PFSK-1 (cell line): ENCODE data around the gene ZDHHC1.

Experiments used
- POLR2AphosphoS5 ChIP-seq: IDR thresholded peaks from 2 replicates; pipeline ENCODE4 v1.6.1; 2012; ENCODE audit warnings: low read depth, mild to moderate bottlenecking, control low read depth, low read length, moderate library complexity
- SIN3A ChIP-seq: IDR thresholded peaks from 2 replicates; pipeline ENCODE4 v1.6.1; 2012; ENCODE audit warnings: mild to moderate bottlenecking, low read length, moderate library complexity, borderline replicate concordance; ENCODE audit not compliant: insufficient read depth
- TF ChIP-seq, protein P1 (sequence below), 2 experiments: IDR thresholded peaks; 2 replicates each; pipeline versions ENCODE4 v1.6.1 to v1.8.0; 2011 to 2012; ENCODE audit warnings: low read depth in 2 of 2, low read length in 2 of 2, control low read depth in 1 of 2, inconsistent platforms in 1 of 2, mild to moderate bottlenecking in 1 of 2, moderate library complexity in 1 of 2; ENCODE audit not compliant: insufficient read depth in 1 of 2

DNA sequence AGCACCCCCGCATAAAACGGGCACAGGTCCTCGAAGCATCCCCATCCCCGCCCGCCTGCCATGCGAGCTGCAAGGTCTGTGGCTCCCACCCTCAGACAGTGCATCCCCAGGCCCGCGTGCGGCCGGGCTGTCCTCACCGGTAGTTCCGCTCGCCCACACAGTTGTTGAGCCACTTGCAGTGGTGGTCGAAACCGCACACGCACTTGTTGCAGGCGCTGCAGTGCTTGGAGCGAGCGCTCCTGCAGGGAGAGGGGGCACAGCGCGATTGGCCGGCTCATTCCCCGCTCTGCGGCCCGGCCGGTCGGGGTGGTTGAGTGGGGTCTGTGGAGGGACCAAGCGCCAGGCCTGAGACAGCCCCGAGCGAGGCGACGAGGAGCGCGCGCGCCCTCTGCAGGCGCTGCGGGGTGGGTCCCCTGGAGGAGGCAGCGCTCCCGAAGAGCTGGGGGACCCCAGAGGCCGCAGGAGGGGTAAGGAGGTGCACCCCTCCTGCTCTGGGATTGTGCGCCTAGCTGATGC is 17.0 kb downstream of the ZDHHC1 start:
- TF ChIP-seq POLR2AphosphoS5 (no peak), SIN3A (no peak)
- TF ChIP-seq, protein P1, sequence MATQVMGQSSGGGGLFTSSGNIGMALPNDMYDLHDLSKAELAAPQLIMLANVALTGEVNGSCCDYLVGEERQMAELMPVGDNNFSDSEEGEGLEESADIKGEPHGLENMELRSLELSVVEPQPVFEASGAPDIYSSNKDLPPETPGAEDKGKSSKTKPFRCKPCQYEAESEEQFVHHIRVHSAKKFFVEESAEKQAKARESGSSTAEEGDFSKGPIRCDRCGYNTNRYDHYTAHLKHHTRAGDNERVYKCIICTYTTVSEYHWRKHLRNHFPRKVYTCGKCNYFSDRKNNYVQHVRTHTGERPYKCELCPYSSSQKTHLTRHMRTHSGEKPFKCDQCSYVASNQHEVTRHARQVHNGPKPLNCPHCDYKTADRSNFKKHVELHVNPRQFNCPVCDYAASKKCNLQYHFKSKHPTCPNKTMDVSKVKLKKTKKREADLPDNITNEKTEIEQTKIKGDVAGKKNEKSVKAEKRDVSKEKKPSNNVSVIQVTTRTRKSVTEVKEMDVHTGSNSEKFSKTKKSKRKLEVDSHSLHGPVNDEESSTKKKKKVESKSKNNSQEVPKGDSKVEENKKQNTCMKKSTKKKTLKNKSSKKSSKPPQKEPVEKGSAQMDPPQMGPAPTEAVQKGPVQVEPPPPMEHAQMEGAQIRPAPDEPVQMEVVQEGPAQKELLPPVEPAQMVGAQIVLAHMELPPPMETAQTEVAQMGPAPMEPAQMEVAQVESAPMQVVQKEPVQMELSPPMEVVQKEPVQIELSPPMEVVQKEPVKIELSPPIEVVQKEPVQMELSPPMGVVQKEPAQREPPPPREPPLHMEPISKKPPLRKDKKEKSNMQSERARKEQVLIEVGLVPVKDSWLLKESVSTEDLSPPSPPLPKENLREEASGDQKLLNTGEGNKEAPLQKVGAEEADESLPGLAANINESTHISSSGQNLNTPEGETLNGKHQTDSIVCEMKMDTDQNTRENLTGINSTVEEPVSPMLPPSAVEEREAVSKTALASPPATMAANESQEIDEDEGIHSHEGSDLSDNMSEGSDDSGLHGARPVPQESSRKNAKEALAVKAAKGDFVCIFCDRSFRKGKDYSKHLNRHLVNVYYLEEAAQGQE (IDR thresholded peaks at IDR 0.05; ENCODE audit: insufficient read depth in 1 of 2, low read depth in 2 of 2, low read length in 2 of 2) = no peak
